ENCODE results near the gene NKAIN4. TPM values are rescaled to one million over a fixed set of nuclear protein-coding genes. Genes with fewer than 3 reads are reported as not detected.

Gene NKAIN4
- total RNA-seq (2014; rRNA removed; shearing (Covaris generic)), result 12.6 and 16.0 TPM in 2 replicates
- polyA plus RNA-seq (2016; fragmentation: Nextera tagmentation; extraction: Ambion mirVana), result 9.5 and 13.2 TPM in 2 replicates
- long read RNA-seq, partial matches to known transcripts, result 1 of 4 reads
- long read RNA-seq, other reads (novel, unspliced or antisense), result 1 of 4 reads

DNA sequence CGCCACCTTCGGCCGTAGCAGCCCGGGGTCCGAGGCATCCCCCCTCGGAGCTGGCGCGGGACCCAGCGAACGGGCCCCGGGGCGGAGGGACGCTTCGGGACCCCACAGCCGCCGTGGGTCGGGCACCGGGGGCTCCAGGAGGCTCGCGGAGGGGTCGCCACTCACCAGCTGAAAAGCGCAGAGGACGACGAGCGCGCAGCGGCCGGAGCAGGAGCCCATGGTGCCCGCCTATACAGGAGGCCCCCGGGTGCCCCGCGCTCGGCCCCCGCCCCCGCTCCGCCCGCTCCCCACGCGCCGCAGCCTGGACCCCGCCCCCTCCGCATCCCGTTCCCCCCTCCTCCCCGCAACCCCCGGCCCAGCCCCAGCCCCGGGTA lies at the start of gene NKAIN4:
Gene NKAIN4 (minus strand): TSS at position 232 of the 374 bp plus-strand sequence. CDS start 13 bp downstream, at position 219.
- H3K36me3 ChIP-seq (ENCODE audit: insufficient read depth), result no peaks in the 10 kb centered on the region
- peak; percentile 39 for DNase-seq (ENCODE audit: low spot score)
- H3F3A ChIP-seq (replicated peaks; ENCODE audit: low read depth), result no peaks in the 10 kb centered on the region
- peak within 1 kb of the TSS; percentile 92 for H2AFZ ChIP-seq
- Mint-ChIP-seq H3K27ac (no peak within 1 kb of the TSS), H3K4me3 (peak within 1 kb of the TSS; percentile 79), H3K9me3 (peaks cover 3% of the 10 kb centered on the region; the same call in 2 of the 3 replicates), H3K36me3 (ENCODE audit: low read depth) (no peaks in the 10 kb centered on the region; the same call in 2 of the 3 replicates), H3K4me1 (peaks cover 24% of the 10 kb centered on the region), H3K27me3 (ENCODE audit: insufficient read depth, low read depth, poor library complexity) (peaks cover 48% of the 10 kb centered on the region)
- no peaks in the 10 kb centered on the region for H4K20me1 ChIP-seq (replicated peaks; ENCODE audit: insufficient read depth)
- no peak within 1 kb of the TSS for H3K27ac ChIP-seq (ENCODE audit: low read depth)
- peak; percentile 17 for ATAC-seq
- TF ChIP-seq, protein P1, sequence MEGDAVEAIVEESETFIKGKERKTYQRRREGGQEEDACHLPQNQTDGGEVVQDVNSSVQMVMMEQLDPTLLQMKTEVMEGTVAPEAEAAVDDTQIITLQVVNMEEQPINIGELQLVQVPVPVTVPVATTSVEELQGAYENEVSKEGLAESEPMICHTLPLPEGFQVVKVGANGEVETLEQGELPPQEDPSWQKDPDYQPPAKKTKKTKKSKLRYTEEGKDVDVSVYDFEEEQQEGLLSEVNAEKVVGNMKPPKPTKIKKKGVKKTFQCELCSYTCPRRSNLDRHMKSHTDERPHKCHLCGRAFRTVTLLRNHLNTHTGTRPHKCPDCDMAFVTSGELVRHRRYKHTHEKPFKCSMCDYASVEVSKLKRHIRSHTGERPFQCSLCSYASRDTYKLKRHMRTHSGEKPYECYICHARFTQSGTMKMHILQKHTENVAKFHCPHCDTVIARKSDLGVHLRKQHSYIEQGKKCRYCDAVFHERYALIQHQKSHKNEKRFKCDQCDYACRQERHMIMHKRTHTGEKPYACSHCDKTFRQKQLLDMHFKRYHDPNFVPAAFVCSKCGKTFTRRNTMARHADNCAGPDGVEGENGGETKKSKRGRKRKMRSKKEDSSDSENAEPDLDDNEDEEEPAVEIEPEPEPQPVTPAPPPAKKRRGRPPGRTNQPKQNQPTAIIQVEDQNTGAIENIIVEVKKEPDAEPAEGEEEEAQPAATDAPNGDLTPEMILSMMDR (conservative IDR thresholded peaks at IDR 0.05; ENCODE audit: low read depth in 2 of 2), result no peak
- TF ChIP-seq, protein P2, sequence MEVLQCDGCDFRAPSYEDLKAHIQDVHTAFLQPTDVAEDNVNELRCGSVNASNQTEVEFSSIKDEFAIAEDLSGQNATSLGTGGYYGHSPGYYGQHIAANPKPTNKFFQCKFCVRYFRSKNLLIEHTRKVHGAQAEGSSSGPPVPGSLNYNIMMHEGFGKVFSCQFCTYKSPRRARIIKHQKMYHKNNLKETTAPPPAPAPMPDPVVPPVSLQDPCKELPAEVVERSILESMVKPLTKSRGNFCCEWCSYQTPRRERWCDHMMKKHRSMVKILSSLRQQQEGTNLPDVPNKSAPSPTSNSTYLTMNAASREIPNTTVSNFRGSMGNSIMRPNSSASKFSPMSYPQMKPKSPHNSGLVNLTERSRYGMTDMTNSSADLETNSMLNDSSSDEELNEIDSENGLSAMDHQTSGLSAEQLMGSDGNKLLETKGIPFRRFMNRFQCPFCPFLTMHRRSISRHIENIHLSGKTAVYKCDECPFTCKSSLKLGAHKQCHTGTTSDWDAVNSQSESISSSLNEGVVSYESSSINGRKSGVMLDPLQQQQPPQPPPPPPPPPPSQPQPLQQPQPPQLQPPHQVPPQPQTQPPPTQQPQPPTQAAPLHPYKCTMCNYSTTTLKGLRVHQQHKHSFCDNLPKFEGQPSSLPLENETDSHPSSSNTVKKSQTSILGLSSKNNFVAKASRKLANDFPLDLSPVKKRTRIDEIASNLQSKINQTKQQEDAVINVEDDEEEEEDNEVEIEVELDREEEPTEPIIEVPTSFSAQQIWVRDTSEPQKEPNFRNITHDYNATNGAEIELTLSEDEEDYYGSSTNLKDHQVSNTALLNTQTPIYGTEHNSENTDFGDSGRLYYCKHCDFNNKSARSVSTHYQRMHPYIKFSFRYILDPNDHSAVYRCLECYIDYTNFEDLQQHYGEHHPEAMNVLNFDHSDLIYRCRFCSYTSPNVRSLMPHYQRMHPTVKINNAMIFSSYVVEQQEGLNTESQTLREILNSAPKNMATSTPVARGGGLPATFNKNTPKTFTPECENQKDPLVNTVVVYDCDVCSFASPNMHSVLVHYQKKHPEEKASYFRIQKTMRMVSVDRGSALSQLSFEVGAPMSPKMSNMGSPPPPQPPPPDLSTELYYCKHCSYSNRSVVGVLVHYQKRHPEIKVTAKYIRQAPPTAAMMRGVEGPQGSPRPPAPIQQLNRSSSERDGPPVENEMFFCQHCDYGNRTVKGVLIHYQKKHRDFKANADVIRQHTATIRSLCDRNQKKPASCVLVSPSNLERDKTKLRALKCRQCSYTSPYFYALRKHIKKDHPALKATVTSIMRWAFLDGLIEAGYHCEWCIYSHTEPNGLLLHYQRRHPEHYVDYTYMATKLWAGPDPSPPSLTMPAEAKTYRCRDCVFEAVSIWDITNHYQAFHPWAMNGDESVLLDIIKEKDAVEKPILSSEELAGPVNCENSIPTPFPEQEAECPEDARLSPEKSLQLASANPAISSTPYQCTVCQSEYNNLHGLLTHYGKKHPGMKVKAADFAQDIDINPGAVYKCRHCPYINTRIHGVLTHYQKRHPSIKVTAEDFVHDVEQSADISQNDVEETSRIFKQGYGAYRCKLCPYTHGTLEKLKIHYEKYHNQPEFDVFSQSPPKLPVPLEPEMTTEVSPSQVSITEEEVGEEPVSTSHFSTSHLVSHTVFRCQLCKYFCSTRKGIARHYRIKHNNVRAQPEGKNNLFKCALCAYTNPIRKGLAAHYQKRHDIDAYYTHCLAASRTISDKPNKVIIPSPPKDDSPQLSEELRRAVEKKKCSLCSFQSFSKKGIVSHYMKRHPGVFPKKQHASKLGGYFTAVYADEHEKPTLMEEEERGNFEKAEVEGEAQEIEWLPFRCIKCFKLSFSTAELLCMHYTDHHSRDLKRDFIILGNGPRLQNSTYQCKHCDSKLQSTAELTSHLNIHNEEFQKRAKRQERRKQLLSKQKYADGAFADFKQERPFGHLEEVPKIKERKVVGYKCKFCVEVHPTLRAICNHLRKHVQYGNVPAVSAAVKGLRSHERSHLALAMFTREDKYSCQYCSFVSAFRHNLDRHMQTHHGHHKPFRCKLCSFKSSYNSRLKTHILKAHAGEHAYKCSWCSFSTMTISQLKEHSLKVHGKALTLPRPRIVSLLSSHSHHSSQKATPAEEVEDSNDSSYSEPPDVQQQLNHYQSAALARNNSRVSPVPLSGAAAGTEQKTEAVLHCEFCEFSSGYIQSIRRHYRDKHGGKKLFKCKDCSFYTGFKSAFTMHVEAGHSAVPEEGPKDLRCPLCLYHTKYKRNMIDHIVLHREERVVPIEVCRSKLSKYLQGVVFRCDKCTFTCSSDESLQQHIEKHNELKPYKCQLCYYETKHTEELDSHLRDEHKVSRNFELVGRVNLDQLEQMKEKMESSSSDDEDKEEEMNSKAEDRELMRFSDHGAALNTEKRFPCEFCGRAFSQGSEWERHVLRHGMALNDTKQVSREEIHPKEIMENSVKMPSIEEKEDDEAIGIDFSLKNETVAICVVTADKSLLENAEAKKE (CRISPR knock-in tag; IDR thresholded peaks at IDR 0.05), result no peak
- H3K4me1 ChIP-seq (ENCODE audit: insufficient read depth), result no peaks in the 10 kb centered on the region; the same call in 1 of the 2 replicates
- H3K4me2 ChIP-seq, result peak within 1 kb of the TSS; percentile 90
- H3K4me3 ChIP-seq, result peak within 1 kb of the TSS; percentile 75
- H3K79me2 ChIP-seq (replicated peaks; ENCODE audit: insufficient read depth), result no peaks in the 10 kb centered on the region
- peaks cover 40% of the 10 kb centered on the region for H3K27me3 ChIP-seq (ENCODE audit: insufficient read depth)
- no peaks in the 10 kb centered on the region for H3K9me2 ChIP-seq (ENCODE audit: insufficient read depth)
